A549 (cell line): ENCODE measurements around the gene MAN2C1. TPM values are rescaled to one million over a fixed set of nuclear protein-coding genes. Genes with fewer than 3 reads are reported as not detected.

Experiments used
- ATAC-seq, 2 experiments: fragments of 200-7000 bp in 1 of 2; fragments of >200 bp in 1 of 2; cut with Nextera tagmentation in 1 of 2; cut with Tn5 transposase in 1 of 2; 3 replicates each; pipeline versions ENCODE4 v1.8.0 to v1.9.1; 2018 to 2020; ENCODE audit warnings: mild to moderate bottlenecking in 1 of 2, moderate library complexity in 1 of 2
- CTCF ChIA-PET: fragments of 300-600 bp; sonication (Branson Sonifier 250); formaldehyde crosslinking; extraction: SDS; loops from one replicate; lab custom pipeline; 2021; ENCODE audit warnings: antibody characterized with exemption, inconsistent platforms; lab: Yijun Ruan, JAX
- POLR2A ChIA-PET: fragments of 350-600 bp; formaldehyde crosslinking; extraction: SDS; loops from one replicate; lab custom pipeline; 2021; ENCODE audit warnings: antibody characterized with exemption, inconsistent platforms; lab: Yijun Ruan, JAX
- DNase-seq, 2 experiments: peaks; one replicate each; pipeline versions ENCODE4 v3.0.0 to v3.0.0-alpha.2; 2011 to 2016; ENCODE audit warnings: low read depth in 1 of 2, low spot score in 1 of 2
- FAIRE-seq: peaks from 2 replicates; lab custom pipeline; 2011; peaks lifted over from hg19 to GRCh38; lab: Jason Lieb, UNC
- H3K27ac ChIP-seq, 2 experiments: fragments of >200 bp; sonication (Bioruptor Twin); formaldehyde crosslinking; 3 replicates each; pipeline ENCODE4 v1.5.1; 2016 to 2017
- H3K4me1 ChIP-seq: fragments of >200 bp; sonication (Bioruptor Twin); formaldehyde crosslinking; 3 replicates; pipeline ENCODE4 v1.6.1; 2016
- H3K4me2 ChIP-seq: fragments of >200 bp; sonication (Bioruptor Twin); formaldehyde crosslinking; 3 replicates; pipeline ENCODE4 v1.6.1; 2016
- H3K4me3 ChIP-seq: fragments of >200 bp; sonication (Bioruptor Twin); formaldehyde crosslinking; 3 replicates; pipeline ENCODE4 v1.5.1; 2016
- H3K9me3 ChIP-seq: fragments of >200 bp; sonication (Bioruptor Twin); formaldehyde crosslinking; 3 replicates; pipeline ENCODE4 v1.6.1; 2016
- CHD2 ChIP-seq: fragments of 150-350 bp; IDR thresholded peaks from 2 replicates; pipeline ENCODE4 v1.6.1; 2014; ENCODE audit warnings: low read length; ENCODE audit not compliant: partially characterized antibody
- CHD4 ChIP-seq: fragments of 200-600 bp; sonication (generic); IDR thresholded peaks from 2 replicates; pipeline ENCODE4 v1.6.1; 2016; ENCODE audit warnings: antibody characterized with exemption, mild to moderate bottlenecking, borderline replicate concordance
- ESRRA ChIP-seq: fragments of 150-350 bp; IDR thresholded peaks from 2 replicates; pipeline ENCODE4 v1.6.1; 2014; ENCODE audit warnings: mild to moderate bottlenecking, low read length, borderline replicate concordance
- GATA3 ChIP-seq: IDR thresholded peaks from 2 replicates; pipeline ENCODE4 v1.6.1; 2012; ENCODE audit warnings: borderline replicate concordance
- HDAC2 ChIP-seq: fragments of 200-600 bp; sonication (generic); IDR thresholded peaks from 2 replicates; pipeline ENCODE4 v1.6.1; 2016
- HOXA7 ChIP-seq: fragments of 250-450 bp; sonication (Bioruptor Pico); IDR thresholded peaks from 2 replicates; pipeline ENCODE4 v1.5.0; 2020; ENCODE audit warnings: mild to moderate bottlenecking, moderate library complexity
- JUNB ChIP-seq: fragments of >200 bp; sonication (Bioruptor Twin); formaldehyde crosslinking; IDR thresholded peaks from 2 replicates; pipeline ENCODE4 v1.6.1; 2016
- KDM5A ChIP-seq: fragments of 200-600 bp; sonication (generic); IDR thresholded peaks from 2 replicates; pipeline ENCODE4 v1.6.1; 2016; ENCODE audit warnings: antibody characterized with exemption, mild to moderate bottlenecking
- MAZ ChIP-seq: fragments of 150-350 bp; IDR thresholded peaks from 2 replicates; pipeline ENCODE4 v1.6.1; 2014; ENCODE audit warnings: antibody characterized with exemption, low read depth, low read length, borderline replicate concordance
- PHF8 ChIP-seq: fragments of 200-600 bp; sonication (generic); IDR thresholded peaks from 2 replicates; pipeline ENCODE4 v1.6.1; 2016; ENCODE audit warnings: low read depth, mild to moderate bottlenecking, antibody characterized with exemption, moderate library complexity, borderline replicate concordance
- RAD21 ChIP-seq, 2 experiments: fragments of >200 bp in 1 of 2; sonication (Bioruptor Twin) in 1 of 2; formaldehyde crosslinking in 1 of 2; IDR thresholded peaks in 1 of 2; conservative IDR thresholded peaks in 1 of 2; 2 replicates in 1 of 2; 3 replicates in 1 of 2; pipeline ENCODE4 v1.6.1; 2012 to 2018; ENCODE audit warnings: inconsistent platforms in 1 of 2
- RARB ChIP-seq: fragments of 250-450 bp; sonication (Bioruptor Pico); IDR thresholded peaks from 2 replicates; pipeline ENCODE4 v1.8.0; 2021; ENCODE audit warnings: mild to moderate bottlenecking, moderate library complexity
- RCOR1 ChIP-seq: fragments of 150-350 bp; IDR thresholded peaks from 2 replicates; pipeline ENCODE4 v1.6.1; 2014; ENCODE audit warnings: antibody characterized with exemption, low read length, low read depth
- SMC3 ChIP-seq: fragments of >200 bp; sonication (Bioruptor Twin); formaldehyde crosslinking; IDR thresholded peaks from 3 replicates; pipeline ENCODE4 v1.6.1; 2018; ENCODE audit warnings: inconsistent platforms
- SREBF2 ChIP-seq: fragments of 450-650 bp; IDR thresholded peaks from 2 replicates; pipeline ENCODE4 v1.6.1; 2014; ENCODE audit warnings: mild to moderate bottlenecking, moderate library complexity
- ZNF302 ChIP-seq: fragments of 250-450 bp; sonication (Bioruptor Pico); IDR thresholded peaks from 2 replicates; pipeline ENCODE4 v1.9.0; 2021; ENCODE audit warnings: inconsistent platforms, mild to moderate bottlenecking, moderate library complexity
- ZSCAN20 ChIP-seq: fragments of 250-450 bp; sonication (Bioruptor Pico); IDR thresholded peaks from 2 replicates; pipeline ENCODE4 v1.8.0; 2022; ENCODE audit warnings: mild to moderate bottlenecking, moderate library complexity
- WGBS: methylation state at CpG from one replicate; pipeline ENCODE4 v1.1.6; 2017; ENCODE audit errors: missing lambda C conversion rate; 5-methylcytosine and 5-hydroxymethylcytosine counted together
- polyA plus RNA-seq, 4 experiments: library from polyadenylated mRNA; depleted of rRNA in 3 of 4; stranded (reverse); fragments of >200 nt; fragmentation: RNase III in 1 of 4; extraction: RNeasy Plus Mini Kit Qiagen cat#74134 plus additional on column Dnase treatment in 1 of 4; gene quantifications; 2 replicates in 3 of 4; 3 replicates in 1 of 4; pipeline ENCODE4 v1.2.3, GENCODE V29; 2011 to 2017
- TF ChIP-seq, protein P1 (sequence below): fragments of 450-650 bp; IDR thresholded peaks from 2 replicates; pipeline ENCODE4 v1.6.1; 2014; ENCODE audit warnings: antibody characterized with exemption
- TF ChIP-seq, protein P2 (sequence below): fragments of >200 bp; sonication (Bioruptor Twin); formaldehyde crosslinking; IDR thresholded peaks from 3 replicates; pipeline ENCODE4 v1.6.1; 2016
- TF ChIP-seq, protein P3 (sequence below): IDR thresholded peaks from 2 replicates; pipeline ENCODE4 v1.6.1; 2012; ENCODE audit warnings: low read depth, borderline replicate concordance
- TF ChIP-seq, protein P4 (sequence below): fragments of >200 bp; sonication (Bioruptor Twin); formaldehyde crosslinking; IDR thresholded peaks from 3 replicates; pipeline ENCODE4 v1.5.1; 2016
- TF ChIP-seq, protein P5 (sequence below): IDR thresholded peaks from 2 replicates; pipeline ENCODE4 v1.6.1; 2012

The MAN2C1 gene
- polyA plus RNA-seq, 2 of the 4 experiments (the other 2 are of a cell fraction): 47.7 to 117 TPM

DNA sequence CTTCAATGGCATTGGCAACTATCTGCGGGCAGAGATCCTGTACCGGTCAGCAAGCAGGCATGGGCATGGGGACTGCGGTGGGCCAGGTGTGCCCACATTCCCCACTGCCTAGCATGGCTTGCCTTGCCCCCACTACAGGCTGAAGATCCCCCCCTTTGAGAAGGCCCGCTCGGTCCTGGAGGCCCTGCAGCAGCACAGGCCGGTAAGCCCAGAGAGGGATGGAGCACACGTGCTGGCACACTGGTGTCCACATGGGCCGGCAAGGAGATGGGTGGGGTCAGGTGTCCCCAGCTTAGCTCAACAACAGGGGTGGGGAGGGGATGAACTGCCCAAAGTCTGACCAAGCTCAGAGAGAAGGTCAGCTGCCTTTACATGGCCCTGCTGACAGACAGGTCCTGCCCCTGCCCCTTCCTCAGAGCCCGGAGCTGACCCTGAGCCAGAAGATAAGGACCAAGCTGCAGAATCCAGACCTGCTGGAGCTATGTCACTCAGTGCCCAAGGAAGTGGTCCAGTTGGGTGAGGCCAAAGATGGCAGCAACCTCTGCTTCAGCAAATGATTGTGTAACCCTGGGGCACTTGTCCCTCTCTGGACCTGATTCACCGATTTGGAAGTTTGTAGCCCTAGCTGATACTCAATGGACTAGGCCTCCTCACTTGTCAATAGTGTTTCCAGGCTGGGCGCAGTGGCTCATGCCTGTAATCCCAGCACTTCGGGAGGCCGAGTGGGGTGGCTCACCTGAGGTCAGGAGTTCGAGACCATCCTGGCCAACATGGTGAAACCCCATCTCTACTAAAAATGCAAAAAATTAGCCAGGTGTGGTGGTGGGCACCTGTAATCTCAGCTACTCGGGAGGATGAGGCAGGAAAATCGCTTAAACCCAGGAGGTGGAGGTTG, 16.0 kb downstream of the MAN2C1 start:
- no peak for TF ChIP-seq HDAC2
- TF ChIP-seq, protein P1, sequence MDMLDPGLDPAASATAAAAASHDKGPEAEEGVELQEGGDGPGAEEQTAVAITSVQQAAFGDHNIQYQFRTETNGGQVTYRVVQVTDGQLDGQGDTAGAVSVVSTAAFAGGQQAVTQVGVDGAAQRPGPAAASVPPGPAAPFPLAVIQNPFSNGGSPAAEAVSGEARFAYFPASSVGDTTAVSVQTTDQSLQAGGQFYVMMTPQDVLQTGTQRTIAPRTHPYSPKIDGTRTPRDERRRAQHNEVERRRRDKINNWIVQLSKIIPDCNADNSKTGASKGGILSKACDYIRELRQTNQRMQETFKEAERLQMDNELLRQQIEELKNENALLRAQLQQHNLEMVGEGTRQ: no peak
- no peak for TF ChIP-seq ZNF302 (CRISPR knock-in tag)
- TF ChIP-seq ESRRA: no peak
- TF ChIP-seq, protein P2, sequence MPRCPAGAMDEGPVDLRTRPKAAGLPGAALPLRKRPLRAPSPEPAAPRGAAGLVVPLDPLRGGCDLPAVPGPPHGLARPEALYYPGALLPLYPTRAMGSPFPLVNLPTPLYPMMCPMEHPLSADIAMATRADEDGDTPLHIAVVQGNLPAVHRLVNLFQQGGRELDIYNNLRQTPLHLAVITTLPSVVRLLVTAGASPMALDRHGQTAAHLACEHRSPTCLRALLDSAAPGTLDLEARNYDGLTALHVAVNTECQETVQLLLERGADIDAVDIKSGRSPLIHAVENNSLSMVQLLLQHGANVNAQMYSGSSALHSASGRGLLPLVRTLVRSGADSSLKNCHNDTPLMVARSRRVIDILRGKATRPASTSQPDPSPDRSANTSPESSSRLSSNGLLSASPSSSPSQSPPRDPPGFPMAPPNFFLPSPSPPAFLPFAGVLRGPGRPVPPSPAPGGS: no peak
- TF ChIP-seq ZSCAN20 (CRISPR knock-in tag): no peak
- TF ChIP-seq RARB: no peak
- TF ChIP-seq PHF8: no peak
- TF ChIP-seq GATA3: no peak
- no peak for TF ChIP-seq RAD21 (conservative IDR thresholded peaks at IDR 0.05 in 1 of 2, IDR thresholded peaks at IDR 0.05 in 1 of 2)
- Histone ChIP-seq H3K4me3 (no peak overlapping the region), H3K27ac (no peak overlapping the region), H3K9me3 (no peaks in the 10 kb centered on the region), H3K4me1 (peaks cover 4% of the 10 kb centered on the region; the same call in 1 of the 3 replicates), H3K4me2 (no peak overlapping the region)
- ChIA-PET CTCF (interaction anchor here (1.1 to 5.8 kb wide), 6 partner anchors 8 to 44 kb away, joined by 3 to 72 read pairs (median 5); partner anchors contain the start of gene MAN2C1), POLR2A (no interaction called here)
- 96% methylated on average over 14 of the region's 16 CpGs for WGBS
- FAIRE-seq: no peak
- no peak for ATAC-seq
- no peak for DNase-seq

DNA sequence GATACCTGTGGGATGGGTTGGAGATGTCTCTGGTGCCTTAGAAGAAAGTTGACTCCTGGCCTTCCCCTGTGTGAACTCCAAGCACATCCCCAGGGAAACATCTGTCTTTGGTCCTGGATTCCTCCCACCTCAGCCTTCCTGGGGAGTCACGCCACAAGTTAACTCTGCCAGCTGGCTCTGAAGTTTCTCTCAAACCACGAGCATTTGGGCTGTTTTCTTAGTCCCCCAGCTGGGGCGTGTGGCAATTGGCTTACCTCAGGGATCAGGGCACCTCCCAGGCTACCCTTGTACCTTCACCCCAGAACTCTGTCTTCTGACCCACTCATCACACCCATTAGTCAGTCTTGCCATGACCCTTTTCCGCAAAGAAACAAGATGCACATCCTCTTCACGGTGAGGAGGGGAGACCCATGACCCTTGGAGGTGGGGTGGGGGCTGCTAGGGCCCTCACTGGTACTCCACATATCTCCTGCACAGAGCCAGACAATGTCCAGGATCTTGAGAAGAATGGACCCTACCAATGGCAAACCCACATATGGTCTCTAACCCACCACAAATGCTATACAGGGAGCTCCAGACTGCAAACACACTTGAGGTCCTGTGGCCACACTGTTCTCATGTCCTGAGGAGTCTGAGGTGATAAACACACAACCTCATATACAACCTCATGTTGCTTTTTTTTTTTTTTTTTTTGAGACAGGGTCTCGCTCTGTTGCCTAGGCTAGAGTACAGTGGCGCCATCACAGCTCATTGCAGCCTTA, 17.6 kb downstream of the MAN2C1 start:
- TF ChIP-seq KDM5A (no peak), RARB (no peak), MAZ (no peak), HOXA7 (CRISPR knock-in tag) (no peak), CHD4 (no peak), CHD2 (no peak), SREBF2 (no peak), GATA3 (no peak), JUNB (no peak), ESRRA (no peak), RCOR1 (no peak), SMC3 (no peak), ZNF302 (CRISPR knock-in tag) (no peak)
- TF ChIP-seq, protein P3, sequence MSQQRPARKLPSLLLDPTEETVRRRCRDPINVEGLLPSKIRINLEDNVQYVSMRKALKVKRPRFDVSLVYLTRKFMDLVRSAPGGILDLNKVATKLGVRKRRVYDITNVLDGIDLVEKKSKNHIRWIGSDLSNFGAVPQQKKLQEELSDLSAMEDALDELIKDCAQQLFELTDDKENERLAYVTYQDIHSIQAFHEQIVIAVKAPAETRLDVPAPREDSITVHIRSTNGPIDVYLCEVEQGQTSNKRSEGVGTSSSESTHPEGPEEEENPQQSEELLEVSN: no peak
- TF ChIP-seq, protein P2: no peak
- TF ChIP-seq, protein P4, sequence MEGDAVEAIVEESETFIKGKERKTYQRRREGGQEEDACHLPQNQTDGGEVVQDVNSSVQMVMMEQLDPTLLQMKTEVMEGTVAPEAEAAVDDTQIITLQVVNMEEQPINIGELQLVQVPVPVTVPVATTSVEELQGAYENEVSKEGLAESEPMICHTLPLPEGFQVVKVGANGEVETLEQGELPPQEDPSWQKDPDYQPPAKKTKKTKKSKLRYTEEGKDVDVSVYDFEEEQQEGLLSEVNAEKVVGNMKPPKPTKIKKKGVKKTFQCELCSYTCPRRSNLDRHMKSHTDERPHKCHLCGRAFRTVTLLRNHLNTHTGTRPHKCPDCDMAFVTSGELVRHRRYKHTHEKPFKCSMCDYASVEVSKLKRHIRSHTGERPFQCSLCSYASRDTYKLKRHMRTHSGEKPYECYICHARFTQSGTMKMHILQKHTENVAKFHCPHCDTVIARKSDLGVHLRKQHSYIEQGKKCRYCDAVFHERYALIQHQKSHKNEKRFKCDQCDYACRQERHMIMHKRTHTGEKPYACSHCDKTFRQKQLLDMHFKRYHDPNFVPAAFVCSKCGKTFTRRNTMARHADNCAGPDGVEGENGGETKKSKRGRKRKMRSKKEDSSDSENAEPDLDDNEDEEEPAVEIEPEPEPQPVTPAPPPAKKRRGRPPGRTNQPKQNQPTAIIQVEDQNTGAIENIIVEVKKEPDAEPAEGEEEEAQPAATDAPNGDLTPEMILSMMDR: no peak
- TF ChIP-seq, protein P5, sequence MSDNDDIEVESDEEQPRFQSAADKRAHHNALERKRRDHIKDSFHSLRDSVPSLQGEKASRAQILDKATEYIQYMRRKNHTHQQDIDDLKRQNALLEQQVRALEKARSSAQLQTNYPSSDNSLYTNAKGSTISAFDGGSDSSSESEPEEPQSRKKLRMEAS: no peak
- 89% methylated on average over 7 of the region's 7 CpGs for WGBS
- no peak for ATAC-seq
- Histone ChIP-seq H3K4me3 (no peak overlapping the region), H3K27ac (no peak overlapping the region), H3K4me1 (peaks cover 4% of the 10 kb centered on the region; the same call in 1 of the 3 replicates), H3K9me3 (no peaks in the 10 kb centered on the region), H3K4me2 (no peak overlapping the region)
- no peak for FAIRE-seq
- ChIA-PET POLR2A (interaction anchor here (0.6 to 1.2 kb wide), 4 partner anchors 9 to 193 kb away, joined by 3 to 4 read pairs (median 4); no protein-coding TSS in a partner anchor), CTCF (interaction anchor here (0.8 to 2.8 kb wide), 2 partner anchors 9 to 16 kb away, joined by 3 to 17 read pairs; no protein-coding TSS in a partner anchor)
- no peak for DNase-seq
